H1 (cell line): ENCODE results near the gene POU5F1. TPM values are rescaled to one million over a fixed set of nuclear protein-coding genes. Genes with fewer than 3 reads are reported as not detected.

Experiments
- CTCF ChIA-PET: fragments of 300-600 bp; sonication (Branson Sonifier 250); formaldehyde crosslinking; loops from one replicate; lab custom pipeline; 2021; ENCODE audit not compliant: partially characterized antibody; lab: Charles Lee
- POLR2A ChIA-PET: fragments of 300-600 bp; sonication (Branson Sonifier 250); formaldehyde crosslinking; loops from one replicate; lab custom pipeline; 2021; ENCODE audit warnings: inconsistent platforms; ENCODE audit not compliant: partially characterized antibody; lab: Charles Lee
- DNase-seq, 2 experiments: peaks; one replicate each; pipeline versions ENCODE4 v3.0.0 to v3.0.0-alpha.2; 2010 to 2022; ENCODE audit warnings: low spot score in 2 of 2, low read depth in 1 of 2, mixed read lengths in 1 of 2
- FAIRE-seq: peaks from 2 replicates; lab custom pipeline; 2011; peaks lifted over from hg19 to GRCh38; lab: Jason Lieb, UNC
- H2AFZ ChIP-seq: 2 replicates; pipeline ENCODE4 v1.8.1; 2012; ENCODE audit warnings: low read length, inconsistent platforms
- H2AK5ac ChIP-seq: 2 replicates; pipeline ENCODE4 v1.6.1; 2013; ENCODE audit warnings: low read depth, low read length
- H2BK120ac ChIP-seq: replicated peaks from 2 replicates; pipeline ENCODE3; 2013; ENCODE audit warnings: low read depth, low read length, inconsistent platforms
- H2BK12ac ChIP-seq: 2 replicates; pipeline ENCODE4 v1.6.1; 2013; ENCODE audit warnings: low read depth, low read length
- H2BK15ac ChIP-seq: 2 replicates; pipeline ENCODE4 v1.6.1; 2013; ENCODE audit warnings: low read length
- H2BK20ac ChIP-seq: 2 replicates; pipeline ENCODE4 v1.6.1; 2013; ENCODE audit warnings: low read length
- H2BK5ac ChIP-seq: 2 replicates; pipeline ENCODE4 v1.6.1; 2013; ENCODE audit warnings: low read depth, low read length
- H3K14ac ChIP-seq: 2 replicates; pipeline ENCODE4 v1.6.1; 2013; ENCODE audit warnings: inconsistent platforms; ENCODE audit not compliant: insufficient read length
- H3K18ac ChIP-seq: 2 replicates; pipeline ENCODE4 v1.6.1; 2013; ENCODE audit warnings: low read length; ENCODE audit errors: extremely low read depth
- H3K23ac ChIP-seq: 2 replicates; pipeline ENCODE4 v1.6.1; 2013; ENCODE audit warnings: inconsistent platforms; ENCODE audit not compliant: insufficient read length
- H3K23me2 ChIP-seq: 2 replicates; pipeline ENCODE4 v1.6.1; 2013; ENCODE audit warnings: low read depth, low read length
- H3K27ac ChIP-seq: 2 replicates; pipeline ENCODE4 v1.6.1; 2011; ENCODE audit warnings: low read depth, low read length, inconsistent platforms
- H3K27me3 ChIP-seq, 4 experiments: replicated peaks in 1 of 4; 1 replicate in 1 of 4; 2 replicates in 3 of 4; pipeline versions ENCODE4 v1.6.1 to v1.8.1; 2011 to 2013; ENCODE audit warnings: low read length in 3 of 4, mild to moderate bottlenecking in 3 of 4, inconsistent platforms in 2 of 4, mixed read lengths in 2 of 4, moderate library complexity in 1 of 4; ENCODE audit not compliant: control insufficient read depth in 3 of 4, insufficient read depth in 3 of 4; ENCODE audit errors: extremely low read depth in 1 of 4
- H3K36me3 ChIP-seq, 4 experiments: 2 replicates each; pipeline versions ENCODE4 v1.6.1 to v1.8.1; 2011 to 2013; ENCODE audit warnings: mild to moderate bottlenecking in 4 of 4, low read length in 3 of 4, moderate library complexity in 2 of 4, control low read depth in 1 of 4, inconsistent platforms in 1 of 4; ENCODE audit not compliant: insufficient read depth in 4 of 4, control insufficient read depth in 2 of 4
- H3K4ac ChIP-seq: replicated peaks from 2 replicates; pipeline ENCODE3; 2013; ENCODE audit warnings: low read length, low read depth, mixed read lengths, inconsistent platforms; ENCODE audit not compliant: insufficient read length
- H3K4me1 ChIP-seq, 4 experiments: replicated peaks in 1 of 4; 1 replicate in 1 of 4; 2 replicates in 3 of 4; pipeline versions ENCODE4 v1.6.1 to v1.8.1; 2011 to 2013; ENCODE audit warnings: low read length in 3 of 4, inconsistent platforms in 2 of 4, mixed read lengths in 1 of 4; ENCODE audit not compliant: insufficient read depth in 4 of 4, control insufficient read depth in 3 of 4
- H3K4me2 ChIP-seq, 2 experiments: 2 replicates each; pipeline versions ENCODE4 v1.6.1 to v1.8.1; 2011 to 2013; ENCODE audit warnings: low read depth in 2 of 2, low read length in 2 of 2, control low read depth in 1 of 2, inconsistent platforms in 1 of 2, mild to moderate bottlenecking in 1 of 2; ENCODE audit not compliant: insufficient read depth in 1 of 2
- H3K4me3 ChIP-seq, 4 experiments: fragments of 200-600, 300-600 bp in 1 of 4; sonication (generic), shearing (Covaris generic), sonication (Bioruptor Twin) in 1 of 4; 2 replicates each; pipeline versions ENCODE4 v1.5.1 to v1.8.1; 2011 to 2016; ENCODE audit warnings: low read length in 4 of 4, low read depth in 3 of 4, control low read depth in 2 of 4, inconsistent platforms in 2 of 4, mild to moderate bottlenecking in 2 of 4, mixed read lengths in 1 of 4, moderate library complexity in 1 of 4; ENCODE audit not compliant: insufficient read depth in 2 of 4; ENCODE audit errors: extremely low read depth in 1 of 4
- H3K56ac ChIP-seq: replicated peaks from 2 replicates; pipeline ENCODE3; 2013; ENCODE audit warnings: low read depth, mild to moderate bottlenecking, mixed read lengths, low read length, inconsistent platforms; ENCODE audit not compliant: insufficient read length
- H3K79me1 ChIP-seq: 2 replicates; pipeline ENCODE4 v1.6.1; 2013; ENCODE audit warnings: low read depth, low read length, control low read depth
- H3K79me2 ChIP-seq, 2 experiments: 2 replicates each; pipeline versions ENCODE4 v1.6.1 to v1.8.1; 2012 to 2013; ENCODE audit warnings: low read length in 2 of 2, mild to moderate bottlenecking in 2 of 2, inconsistent platforms in 1 of 2; ENCODE audit not compliant: insufficient read depth in 2 of 2, control insufficient read depth in 1 of 2
- H3K9ac ChIP-seq, 4 experiments: replicated peaks in 1 of 4; 1 replicate in 1 of 4; 2 replicates in 3 of 4; pipeline versions ENCODE4 v1.6.1 to v1.8.1; 2011 to 2013; ENCODE audit warnings: low read depth in 3 of 4, low read length in 3 of 4, control low read depth in 2 of 4, mild to moderate bottlenecking in 2 of 4, moderate library complexity in 2 of 4, inconsistent platforms in 1 of 4; ENCODE audit errors: extremely low read depth in 1 of 4
- H3K9me3 ChIP-seq, 2 experiments: 2 replicates each; pipeline versions ENCODE4 v1.6.1 to v1.8.1; 2012 to 2013; ENCODE audit warnings: mild to moderate bottlenecking in 2 of 2, moderate library complexity in 2 of 2, control low read depth in 1 of 2, inconsistent platforms in 1 of 2, low read depth in 1 of 2, low read length in 1 of 2, mixed read lengths in 1 of 2; ENCODE audit not compliant: insufficient read depth in 2 of 2
- H4K20me1 ChIP-seq, 2 experiments: replicated peaks in 1 of 2; 2 replicates each; pipeline versions ENCODE3 to v1.8.1; 2011 to 2013; ENCODE audit warnings: inconsistent platforms in 2 of 2, low read length in 2 of 2, mild to moderate bottlenecking in 1 of 2; ENCODE audit not compliant: insufficient read depth in 2 of 2, control insufficient read depth in 1 of 2
- H4K5ac ChIP-seq: 2 replicates; pipeline ENCODE4 v1.6.1; 2013; ENCODE audit warnings: low read length, low read depth, mixed read lengths, inconsistent platforms; ENCODE audit not compliant: insufficient read length
- H4K8ac ChIP-seq: 2 replicates; pipeline ENCODE4 v1.8.0; 2013; ENCODE audit warnings: mild to moderate bottlenecking, moderate library complexity, low read length, inconsistent platforms; ENCODE audit not compliant: insufficient read depth; ENCODE audit errors: extremely low read depth
- H4K91ac ChIP-seq: replicated peaks from 2 replicates; pipeline ENCODE3; 2013; ENCODE audit warnings: low read length, mixed read lengths, inconsistent platforms; ENCODE audit not compliant: insufficient read length
- BACH1 ChIP-seq: IDR thresholded peaks from 2 replicates; pipeline ENCODE4 v1.6.1; 2012; ENCODE audit warnings: low read length, improper control_type of control experiment
- CREB1 ChIP-seq: IDR thresholded peaks from 2 replicates; pipeline ENCODE4 v1.6.1; 2012; ENCODE audit warnings: inconsistent platforms
- CTBP2 ChIP-seq: IDR thresholded peaks from 2 replicates; pipeline ENCODE4 v1.7.0; 2011; ENCODE audit warnings: borderline replicate concordance, mild to moderate bottlenecking, moderate library complexity, mixed read lengths, low read length; ENCODE audit not compliant: insufficient read depth, insufficient read length
- FOSL1 ChIP-seq: IDR thresholded peaks from 2 replicates; pipeline ENCODE4 v1.6.1; 2011; ENCODE audit warnings: mild to moderate bottlenecking, low read depth, low read length, moderate library complexity; ENCODE audit not compliant: insufficient read depth
- JUN ChIP-seq: IDR thresholded peaks from 2 replicates; pipeline ENCODE4 v1.6.1; 2011; ENCODE audit warnings: low read depth, mild to moderate bottlenecking, improper control_type of control experiment, low read length
- KDM1A ChIP-seq: fragments of 200-600, 300-600 bp; sonication (generic); IDR thresholded peaks from 2 replicates; pipeline ENCODE4 v1.7.1; 2016; ENCODE audit warnings: mild to moderate bottlenecking, low read length, borderline replicate concordance
- RBBP5 ChIP-seq: IDR thresholded peaks from 2 replicates; pipeline ENCODE4 v1.7.1; 2012; ENCODE audit warnings: low read depth, mild to moderate bottlenecking, inconsistent platforms, low read length, moderate library complexity, borderline replicate concordance
- TAF1 ChIP-seq: IDR thresholded peaks from 2 replicates; pipeline ENCODE4 v1.6.1; 2011; ENCODE audit warnings: mild to moderate bottlenecking, low read depth, low read length
- TAF7 ChIP-seq: optimal IDR thresholded peaks from 2 replicates; pipeline ENCODE3; 2011; ENCODE audit warnings: low read depth, mild to moderate bottlenecking, inconsistent platforms, low read length, moderate library complexity, borderline replicate concordance
- WGBS, 2 experiments: shearing (Covaris generic) in 1 of 2; methylation state at CpG; one replicate each; pipeline versions ENCODE4 v1.1.6 to v1.1.7; 2013 to 2015; ENCODE audit warnings: low lambda C conversion rate in 2 of 2, mixed read lengths in 2 of 2, inconsistent platforms in 1 of 2, low coverage in 1 of 2, missing lambda C conversion rate in 1 of 2; ENCODE audit not compliant: insufficient replicate concordance in 2 of 2, insufficient coverage in 1 of 2, insufficient read length in 1 of 2; ENCODE audit errors: extremely low coverage in 1 of 2, missing lambda C conversion rate in 1 of 2; 5-methylcytosine and 5-hydroxymethylcytosine counted together
- polyA plus RNA-seq, 7 experiments: library from polyadenylated mRNA; depleted of rRNA in 3 of 7; stranded (reverse) in 5 of 7; unstranded in 2 of 7; fragments of >200 nt in 5 of 7; fragments of 200-250 nt in 2 of 7; gene quantifications; 1 replicate in 5 of 7; 2 replicates in 1 of 7; 4 replicates in 1 of 7; pipeline versions ENCODE4 v1.2.1 to v1.2.3, GENCODE V29; 2011 to 2013; ENCODE audit warnings: missing spikeins in 2 of 7, mixed read lengths in 2 of 7
- total RNA-seq: library from RNA; stranded (reverse); fragmentation: NEBNext Ultra II Directional; extraction: Animal tissue kit (Norgen Biotek cat#: 25700); gene quantifications from 2 replicates; pipeline ENCODE4 v1.2.1, GENCODE V29; 2021
- TF ChIP-seq, protein P1 (sequence below), 3 experiments: IDR thresholded peaks; 1 replicate in 2 of 3; 2 replicates in 1 of 3; pipeline versions ENCODE4 v1.5.1 to v1.6.1; 2011; ENCODE audit warnings: low read length in 3 of 3, mild to moderate bottlenecking in 3 of 3, inconsistent platforms in 2 of 3, low read depth in 1 of 3, moderate library complexity in 1 of 3; ENCODE audit not compliant: insufficient read depth in 1 of 3; ENCODE audit errors: control extremely low read depth in 1 of 3
- TF ChIP-seq, protein P2 (sequence below): IDR thresholded peaks from 2 replicates; pipeline ENCODE4 v1.6.1; 2012; ENCODE audit warnings: inconsistent platforms

Gene POU5F1
- total and polyA plus RNA-seq, 2 of the 8 experiments (the other 6 are each of a cell fraction or from before 2014, with no cell fraction given) = 2,437 to 2,526 TPM

DNA sequence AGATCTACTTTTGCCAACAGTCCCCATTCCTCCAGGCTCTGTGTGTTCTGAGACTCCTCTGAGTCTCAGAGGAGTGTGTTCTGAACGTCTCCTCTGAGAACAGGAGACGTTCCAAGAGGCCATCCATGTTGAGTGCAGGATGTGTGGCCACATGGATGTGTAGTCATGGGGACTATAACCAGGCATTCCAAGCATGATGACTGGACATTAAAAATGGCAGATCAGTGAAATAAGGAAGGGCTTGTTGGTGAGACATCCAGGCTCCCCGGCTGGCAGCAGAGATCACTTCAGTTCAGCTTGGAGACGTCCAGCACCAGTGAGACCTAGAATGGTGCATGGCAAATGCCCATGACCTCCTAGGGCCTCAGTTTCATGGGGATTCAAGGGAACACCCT lies 34.3 kb upstream of the POU5F1 start:
- Histone ChIP-seq H3K36me3 (no peaks in the 10 kb centered on the region), H3K27ac (no peak overlapping the region), H3K9ac (no peak overlapping the region), H3K27me3 (no peaks in the 10 kb centered on the region), H2BK12ac (0 out of 2 replicates have a peak overlapping the region, but pooled peaks have one; percentile 80), H2BK20ac (peak overlapping the region; percentile 4; the same call in 1 of the 2 replicates), H3K9me3 (peaks cover 0 to 3% of the 10 kb centered on the region in 2 experiments; a peak in 1 of 4 replicates), H2BK120ac (no peak overlapping the region), H3K4ac (no peak overlapping the region), H3K79me1 (no peaks in the 10 kb centered on the region), H4K5ac (no peak overlapping the region), H4K91ac (no peak overlapping the region), H3K18ac (no peak overlapping the region), H2BK5ac (no peak overlapping the region), H2AFZ (no peak overlapping the region), H2AK5ac (no peak overlapping the region), H3K79me2 (no peaks in the 10 kb centered on the region), H3K23ac (no peak overlapping the region), H4K8ac (no peak overlapping the region), H3K14ac (no peak overlapping the region), H3K4me2 (no peak overlapping the region), H3K23me2 (no peaks in the 10 kb centered on the region), H2BK15ac (no peak overlapping the region), H3K56ac (no peak overlapping the region), H3K4me3 (no peak overlapping the region), H4K20me1 (no peaks in the 10 kb centered on the region), H3K4me1 (peaks cover 7 to 12% (median 9%) of the 10 kb centered on the region in 4 experiments)
- CTCF ChIA-PET = interaction anchor here (0.6 to 2.3 kb wide), 2 partner anchors 8 to 37 kb away, joined by 3 to 8 read pairs; no protein-coding TSS in a partner anchor
- whole genome bisulfite sequencing, 2 experiments = 88% methylated on average over 4 of the region's 4 CpGs; no CpG with 5 or more reads in 1 of the 2 experiments
- POLR2A ChIA-PET = no interaction called here
- DNase-seq (no peak), FAIRE-seq (no peak)
- no peak for TF ChIP-seq JUN
- no peak for TF ChIP-seq KDM1A
- no peak for TF ChIP-seq RBBP5
- no peak for TF ChIP-seq BACH1
- TF ChIP-seq TAF7 = no peak
- TF ChIP-seq TAF1 = no peak
- TF ChIP-seq FOSL1 = no peak
- TF ChIP-seq, protein P1, sequence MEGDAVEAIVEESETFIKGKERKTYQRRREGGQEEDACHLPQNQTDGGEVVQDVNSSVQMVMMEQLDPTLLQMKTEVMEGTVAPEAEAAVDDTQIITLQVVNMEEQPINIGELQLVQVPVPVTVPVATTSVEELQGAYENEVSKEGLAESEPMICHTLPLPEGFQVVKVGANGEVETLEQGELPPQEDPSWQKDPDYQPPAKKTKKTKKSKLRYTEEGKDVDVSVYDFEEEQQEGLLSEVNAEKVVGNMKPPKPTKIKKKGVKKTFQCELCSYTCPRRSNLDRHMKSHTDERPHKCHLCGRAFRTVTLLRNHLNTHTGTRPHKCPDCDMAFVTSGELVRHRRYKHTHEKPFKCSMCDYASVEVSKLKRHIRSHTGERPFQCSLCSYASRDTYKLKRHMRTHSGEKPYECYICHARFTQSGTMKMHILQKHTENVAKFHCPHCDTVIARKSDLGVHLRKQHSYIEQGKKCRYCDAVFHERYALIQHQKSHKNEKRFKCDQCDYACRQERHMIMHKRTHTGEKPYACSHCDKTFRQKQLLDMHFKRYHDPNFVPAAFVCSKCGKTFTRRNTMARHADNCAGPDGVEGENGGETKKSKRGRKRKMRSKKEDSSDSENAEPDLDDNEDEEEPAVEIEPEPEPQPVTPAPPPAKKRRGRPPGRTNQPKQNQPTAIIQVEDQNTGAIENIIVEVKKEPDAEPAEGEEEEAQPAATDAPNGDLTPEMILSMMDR (IDR thresholded peaks at IDR 0.05; ENCODE audit: control extremely low read depth in 1 of 3, insufficient read depth in 1 of 3, low read depth in 1 of 3, low read length in 3 of 3) = no peak
- TF ChIP-seq CREB1 = no peak
- TF ChIP-seq, protein P2, sequence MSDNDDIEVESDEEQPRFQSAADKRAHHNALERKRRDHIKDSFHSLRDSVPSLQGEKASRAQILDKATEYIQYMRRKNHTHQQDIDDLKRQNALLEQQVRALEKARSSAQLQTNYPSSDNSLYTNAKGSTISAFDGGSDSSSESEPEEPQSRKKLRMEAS = no peak
- no peak for TF ChIP-seq CTBP2
